NCI-H446 treated with DMSO at 0.1 percent for 48 hours (cell line): ENCODE data around the gene GRHL3.

ENCODE experiments used
- DNase-seq: peaks from one replicate; lab custom pipeline; 2025; lab: John Stamatoyannopoulos, UW

The GRHL3 gene

DNA sequence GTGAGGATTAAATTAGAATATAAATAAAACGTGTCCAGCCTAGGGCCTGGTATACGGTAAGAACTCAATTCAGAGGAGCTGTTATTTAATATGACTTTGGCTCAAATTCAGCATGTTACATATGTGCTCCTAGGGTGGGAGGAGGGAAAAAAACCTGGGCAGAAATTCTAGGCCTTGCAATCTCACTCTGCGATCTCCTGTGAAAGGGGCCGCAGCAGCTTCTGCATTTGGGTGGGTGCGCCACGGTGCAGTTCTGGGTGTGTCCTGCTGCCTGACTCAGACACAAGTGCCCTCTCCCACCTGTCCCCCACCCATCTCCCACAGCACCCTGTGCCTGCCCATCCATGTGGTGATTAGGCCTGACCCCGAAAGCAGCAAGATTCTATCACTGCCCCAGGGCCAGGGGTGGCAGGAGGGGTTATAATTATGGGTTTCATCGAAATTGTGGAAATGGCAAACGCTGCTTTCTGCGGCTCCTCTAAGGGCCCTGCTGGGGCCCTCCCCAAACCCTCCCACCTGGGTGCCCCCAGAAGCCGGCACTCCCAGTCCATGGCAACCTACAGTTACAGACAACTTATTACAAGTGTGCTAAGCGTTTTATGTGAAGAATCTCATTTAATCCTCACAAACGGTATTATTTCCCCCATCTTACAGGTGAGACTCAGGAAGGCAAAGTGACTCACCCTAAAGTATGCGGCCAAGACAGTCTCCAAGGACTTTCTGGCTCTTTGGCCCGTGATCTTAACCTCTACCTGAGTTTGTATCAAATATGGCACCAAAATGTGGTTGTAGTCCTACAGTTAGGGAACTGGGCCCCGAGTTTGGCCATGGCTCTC is 25.5 kb upstream of the GRHL3 start:
- no peak for DNase-seq

DNA sequence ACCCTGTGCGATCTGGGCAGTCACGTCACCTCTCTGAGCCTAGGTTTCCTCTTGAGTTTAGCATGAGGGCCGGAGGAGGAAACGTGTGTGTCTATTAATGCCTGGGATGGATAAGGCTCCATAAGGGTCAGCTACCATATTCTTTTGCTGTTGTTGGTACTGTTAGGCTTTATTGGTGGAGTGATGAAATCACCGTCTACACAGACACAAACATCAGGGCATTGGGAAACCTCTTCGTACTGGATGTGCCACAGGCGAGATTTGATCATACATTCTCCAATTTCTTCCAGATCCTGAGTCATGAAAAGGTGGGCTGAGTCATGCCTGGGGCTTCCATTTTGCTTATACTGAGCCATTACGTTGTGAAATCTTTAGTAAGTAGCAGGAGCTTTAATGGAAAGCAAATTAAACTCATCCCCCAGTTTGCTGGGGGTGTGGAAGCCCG is 24.9 kb upstream of the GRHL3 start:
- DNase-seq = no peak

DNA sequence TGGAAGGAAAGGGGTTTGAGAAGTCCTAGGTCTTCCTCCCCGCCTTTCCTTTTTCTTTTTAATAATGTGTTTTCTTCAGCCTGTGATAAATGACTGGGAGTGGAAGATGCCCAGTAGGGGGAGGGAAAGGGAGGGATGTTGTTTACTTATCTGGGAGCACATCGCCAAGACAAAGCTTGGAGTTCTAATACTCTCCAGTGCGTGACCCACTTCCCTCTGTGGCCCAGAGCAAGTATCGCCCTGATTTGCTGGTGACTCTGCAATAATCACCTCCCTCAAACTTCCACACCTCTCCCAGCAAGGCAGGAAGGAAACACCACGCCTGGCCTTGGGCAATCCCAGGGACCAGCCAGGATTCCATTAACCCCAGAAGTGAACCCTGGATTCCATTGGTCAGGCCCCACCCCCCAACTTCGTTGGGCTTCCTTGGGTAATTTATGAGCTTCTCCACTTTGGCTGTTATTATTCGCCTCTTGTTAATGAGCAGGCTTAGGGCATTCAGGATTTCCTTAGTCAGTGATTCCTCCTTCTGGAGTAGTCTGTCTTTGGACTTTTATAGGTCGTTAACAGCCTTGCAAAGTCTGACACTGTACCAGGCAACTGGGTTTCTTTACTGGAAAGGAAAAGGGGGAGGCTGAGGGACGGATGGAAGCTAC is 24.3 kb upstream of the GRHL3 start:
- DNase-seq = no peak

DNA sequence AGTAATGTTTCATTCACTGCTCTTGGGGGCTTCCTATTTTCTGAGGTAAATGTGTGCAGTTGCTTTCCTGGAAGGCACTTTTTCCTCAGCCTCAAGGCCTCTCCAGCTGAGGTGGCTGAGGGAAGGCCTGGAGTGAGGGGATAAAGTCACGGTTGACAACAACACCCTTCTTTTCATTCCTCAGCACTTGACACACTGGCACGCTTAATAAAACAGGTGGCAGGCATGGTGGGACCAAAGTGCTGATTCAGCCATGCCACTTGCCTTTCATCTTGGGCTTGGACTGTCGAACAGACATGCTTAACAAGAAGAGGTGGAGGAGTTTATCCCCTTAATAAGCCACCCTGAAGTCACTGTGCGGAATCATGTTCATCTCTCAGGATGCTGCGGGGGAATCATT is 23.6 kb upstream of the GRHL3 start:
- no peak for DNase-seq

DNA sequence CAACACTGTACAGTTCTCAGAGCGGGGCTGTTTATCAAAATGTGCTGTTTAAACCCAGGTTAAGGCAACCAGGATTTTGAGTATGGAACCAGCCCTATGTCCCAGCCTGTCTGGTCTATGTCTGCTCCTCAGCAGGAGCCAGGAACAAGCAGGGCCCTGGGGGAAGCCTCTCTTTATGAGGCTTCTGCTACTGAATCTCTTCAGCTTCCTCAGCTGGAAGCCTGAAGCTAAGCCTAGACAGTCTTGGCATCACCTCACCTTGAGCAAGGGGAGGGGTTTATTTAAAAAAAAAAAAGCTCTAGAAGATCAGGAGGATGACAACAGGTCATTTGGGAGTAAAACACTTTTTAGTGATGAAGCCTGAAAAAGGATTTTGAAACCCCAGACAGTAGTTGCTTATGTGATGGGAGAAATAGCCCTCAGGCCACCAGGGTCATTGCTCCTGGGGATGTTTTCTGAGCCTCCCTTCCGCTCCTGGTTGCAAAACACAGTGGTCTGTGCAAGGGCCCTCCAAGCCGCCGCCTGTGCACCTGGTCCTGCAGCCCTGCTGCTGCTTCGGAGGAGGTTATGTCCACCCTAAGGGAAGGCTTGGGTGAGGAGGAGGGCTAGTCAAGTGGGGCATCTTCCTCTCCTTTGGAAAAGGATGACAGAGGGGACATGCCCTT is 21.8 kb upstream of the GRHL3 start:
- no peak for DNase-seq

DNA sequence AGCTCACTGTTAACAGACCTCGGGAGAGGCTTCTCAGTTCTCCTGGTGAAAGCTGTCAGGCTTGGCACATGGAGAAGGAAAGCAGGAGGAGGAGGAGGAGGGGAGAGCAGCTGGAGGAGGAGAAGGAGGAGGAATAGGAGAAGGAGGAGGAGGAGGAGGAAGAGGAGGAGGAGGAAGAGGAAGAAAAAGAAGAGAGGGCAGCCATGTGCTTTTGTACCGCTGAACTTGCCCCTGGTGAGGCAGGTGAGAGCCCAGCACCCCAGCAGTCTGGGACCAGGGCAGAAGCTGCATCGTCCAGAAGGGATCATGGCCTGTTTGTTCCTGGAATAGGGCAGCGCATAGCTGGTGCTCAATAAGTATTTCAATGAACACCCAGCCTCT is 21.3 kb upstream of the GRHL3 start:
- DNase-seq = no peak

DNA sequence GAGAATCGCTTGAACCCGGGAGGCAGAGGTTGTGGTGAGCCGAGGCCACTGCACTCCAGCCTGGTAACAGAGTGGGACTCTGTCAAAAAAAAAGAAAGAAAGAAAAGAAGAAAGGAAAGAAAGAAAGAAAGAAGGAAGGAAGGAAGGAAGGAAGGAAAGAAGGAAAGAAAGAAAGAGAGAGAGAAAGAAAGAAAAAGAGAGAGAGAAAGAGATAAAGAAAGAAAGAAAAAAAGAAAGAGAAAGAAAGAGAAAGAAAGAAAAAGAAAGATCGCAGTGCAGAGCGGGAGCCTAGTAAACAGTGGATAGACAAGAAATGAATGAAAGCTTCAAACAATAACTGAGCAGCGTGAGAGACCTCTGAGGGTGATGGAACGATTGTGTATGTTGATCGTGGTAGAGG is 20.6 kb upstream of the GRHL3 start:
- no peak for DNase-seq

DNA sequence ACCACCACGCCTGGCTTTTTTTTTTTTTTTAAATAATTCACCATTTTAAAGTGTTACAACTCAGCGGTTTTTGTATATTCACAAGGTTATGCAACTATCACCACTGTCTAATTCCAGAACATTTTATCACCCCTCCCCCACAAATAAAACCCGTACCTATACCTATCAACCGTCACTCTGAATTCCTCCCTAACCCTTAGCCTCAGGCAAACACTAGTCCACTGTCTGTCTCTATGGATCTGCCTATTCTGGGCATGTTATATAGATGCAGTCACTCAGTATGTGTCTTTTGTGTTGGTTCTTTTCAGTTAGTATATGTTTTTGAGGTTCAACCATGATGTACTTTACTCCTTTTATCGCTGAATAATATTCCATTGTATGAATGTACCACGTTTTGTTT is 19.3 kb upstream of the GRHL3 start:
- DNase-seq = no peak

DNA sequence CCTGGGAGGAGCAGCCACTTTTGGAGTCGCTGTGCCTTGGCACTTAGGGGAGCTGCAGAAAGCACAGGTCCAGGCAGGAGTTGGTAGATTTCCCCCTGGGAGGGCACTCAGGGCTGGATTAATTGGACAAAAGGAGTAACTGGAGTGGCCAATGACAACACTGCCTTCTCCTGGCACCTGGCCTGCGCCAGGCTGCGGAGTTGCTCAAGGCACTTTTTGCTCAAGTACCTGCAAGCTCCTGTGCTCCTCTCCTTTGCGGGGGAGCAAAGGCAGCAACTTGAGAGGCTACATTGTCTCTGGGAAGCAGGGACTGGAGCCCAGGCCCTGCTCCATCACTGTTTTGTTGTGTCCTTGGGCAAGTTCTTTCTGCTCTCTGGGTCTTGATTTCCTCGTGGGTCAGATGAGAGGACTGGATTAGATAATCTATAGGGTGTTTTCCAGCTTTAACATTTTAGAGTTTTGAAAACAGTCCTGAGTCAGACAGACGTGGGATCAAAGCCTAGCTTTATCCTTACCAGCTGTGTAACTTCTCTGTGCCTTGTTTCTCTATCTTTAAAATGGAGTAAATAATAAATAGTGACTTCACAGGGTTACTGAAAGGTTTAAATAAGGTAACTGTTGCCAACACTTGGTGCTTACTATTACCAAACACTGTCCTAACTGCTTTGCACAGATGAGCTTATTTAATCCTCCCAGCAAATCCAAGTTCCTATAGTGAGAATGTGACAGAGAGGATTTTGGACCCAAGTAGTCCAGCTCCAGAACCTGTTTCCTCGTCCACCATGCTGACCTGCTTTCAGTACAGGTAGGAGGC is 18.0 kb upstream of the GRHL3 start:
- no peak for DNase-seq

DNA sequence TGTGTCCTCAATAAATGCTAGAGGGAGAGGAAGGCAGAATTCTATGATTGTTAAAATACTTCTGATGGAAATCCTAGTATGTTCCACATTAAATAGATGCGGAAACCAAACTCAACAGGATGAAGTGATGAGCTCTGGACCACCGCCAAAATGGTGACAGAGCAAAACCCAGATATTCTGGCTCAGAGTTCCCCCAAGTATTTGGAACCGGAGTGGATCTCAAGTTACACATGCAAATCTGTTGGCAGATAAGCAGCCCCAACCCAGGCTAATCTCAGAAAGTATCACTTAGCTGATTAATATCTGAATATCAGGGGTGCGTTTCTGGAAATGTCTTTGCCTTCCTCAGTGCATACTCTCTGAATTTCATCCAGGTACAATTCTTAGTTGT is 17.4 kb upstream of the GRHL3 start:
- DNase-seq = no peak

DNA sequence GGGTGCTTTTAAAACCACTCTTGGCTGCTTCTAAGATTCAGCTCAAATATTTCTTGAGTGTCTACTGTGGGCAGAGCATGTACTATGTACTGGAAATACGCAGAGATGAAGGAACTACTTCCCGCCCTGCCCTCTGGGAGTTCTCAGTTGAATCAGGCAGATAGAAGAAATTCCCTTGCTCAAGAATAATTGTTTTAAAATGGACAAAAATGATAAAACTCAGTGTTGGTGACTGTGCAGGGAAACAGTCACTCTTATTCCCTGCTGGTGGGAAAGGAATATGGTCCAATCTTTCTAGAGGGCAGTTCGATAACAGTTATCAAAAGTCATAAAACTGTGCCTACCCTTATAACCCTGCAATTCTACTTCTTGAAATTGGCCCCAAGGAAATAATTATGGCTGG is 16.9 kb upstream of the GRHL3 start:
- no peak for DNase-seq

DNA sequence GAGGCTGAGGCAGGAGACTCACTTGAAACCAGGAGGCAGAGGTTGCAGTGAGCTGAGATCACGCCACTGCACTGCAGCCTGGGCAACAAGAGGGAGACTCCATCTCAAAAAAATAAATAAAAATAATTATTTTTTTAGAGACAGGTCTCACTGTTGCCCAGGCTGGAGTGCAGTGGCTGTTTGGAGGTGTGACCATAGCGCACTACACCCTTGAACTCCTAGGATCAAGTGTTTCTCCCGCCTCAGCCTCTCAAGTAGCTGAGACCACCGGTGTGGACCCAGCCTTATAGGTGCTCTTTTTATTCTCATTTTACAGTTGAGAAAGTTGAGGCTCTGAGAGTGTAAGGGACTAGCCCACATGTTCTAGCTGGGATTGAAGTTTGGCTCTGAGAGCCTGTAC is 15.6 kb upstream of the GRHL3 start:
- DNase-seq = no peak

DNA sequence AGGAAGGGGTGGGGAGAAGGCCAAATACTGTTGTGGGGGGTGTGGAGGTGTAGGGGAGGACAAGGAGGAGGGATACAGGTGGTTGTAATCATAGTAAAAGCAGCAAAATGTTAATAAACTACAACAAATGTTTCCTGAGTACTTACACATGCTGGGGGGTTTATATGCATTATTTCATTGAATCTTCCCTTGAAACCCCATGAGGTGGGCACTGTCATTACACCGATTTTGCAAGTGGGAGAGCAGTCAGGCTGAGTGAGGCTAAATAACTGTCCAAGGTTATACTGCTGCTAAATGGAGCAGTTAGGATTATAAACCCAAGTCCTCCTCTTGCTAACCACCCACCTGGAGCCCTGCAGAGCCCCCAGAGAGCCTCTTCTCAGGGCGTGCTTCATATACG is 14.4 kb upstream of the GRHL3 start:
- DNase-seq = no peak

DNA sequence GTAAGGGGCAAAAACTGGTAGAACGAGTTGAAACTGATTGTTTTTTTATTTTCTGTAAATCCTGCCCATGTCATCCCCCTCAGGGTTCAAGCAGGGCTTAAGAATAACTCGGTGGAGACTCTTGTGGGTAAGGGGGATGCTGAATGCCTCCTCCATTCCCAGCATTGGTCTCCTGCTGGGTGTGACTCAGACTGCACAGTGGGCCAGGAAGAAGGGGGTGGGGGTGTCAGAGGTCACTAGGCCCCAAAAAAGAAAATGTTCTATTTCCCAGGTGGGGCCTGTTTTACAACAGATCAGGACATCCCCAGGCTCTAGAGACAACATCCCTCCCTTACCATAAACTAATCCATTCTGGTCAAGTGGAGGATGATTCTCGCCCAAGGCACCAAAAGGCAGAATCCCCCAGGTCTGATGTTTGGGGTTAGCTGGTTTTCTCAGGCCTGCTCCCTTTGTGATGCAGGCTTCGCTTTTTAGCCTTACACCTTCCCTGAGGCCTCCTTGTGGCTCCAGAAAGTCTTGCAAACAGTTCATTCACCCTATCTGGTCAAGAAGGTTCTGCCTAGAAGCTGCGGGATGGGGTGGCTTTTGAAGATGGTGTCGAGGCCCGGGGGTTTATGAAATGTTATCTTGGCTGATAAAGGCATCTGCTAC is 10.7 kb upstream of the GRHL3 start:
- DNase-seq = no peak

DNA sequence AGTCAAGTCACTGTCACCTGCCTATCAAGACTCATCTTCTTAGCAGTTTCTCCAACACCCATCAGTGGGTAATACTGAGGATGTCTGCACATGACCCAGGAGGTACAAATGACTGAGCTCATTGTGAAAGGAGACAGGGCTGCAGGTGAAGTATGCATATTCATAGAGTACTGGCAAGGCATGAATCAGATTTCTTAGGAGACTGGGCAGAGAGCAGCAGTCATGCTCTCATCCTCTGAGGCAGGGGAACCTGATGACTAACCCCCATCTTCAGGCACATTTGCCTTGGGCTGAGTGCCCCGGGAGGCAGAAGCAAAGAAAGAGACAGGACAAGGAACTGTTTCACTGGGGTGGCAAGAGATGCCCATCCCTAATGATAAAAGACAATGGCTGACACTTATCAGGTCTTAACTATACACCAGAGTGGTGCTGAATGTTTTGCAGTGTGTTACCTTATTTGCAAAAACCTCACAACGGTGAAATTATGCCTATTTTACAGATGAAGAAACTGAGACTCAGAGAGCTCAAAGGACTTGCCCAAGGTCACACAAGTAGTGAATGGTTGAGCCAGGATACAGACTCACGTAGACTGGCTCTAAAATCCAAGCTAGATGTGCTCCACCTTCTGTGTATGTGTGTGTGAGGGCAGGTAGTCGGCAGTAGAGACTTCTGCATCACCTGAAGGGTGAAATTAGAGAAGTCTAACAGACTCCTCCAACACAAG is 9.2 kb upstream of the GRHL3 start:
- no peak for DNase-seq

DNA sequence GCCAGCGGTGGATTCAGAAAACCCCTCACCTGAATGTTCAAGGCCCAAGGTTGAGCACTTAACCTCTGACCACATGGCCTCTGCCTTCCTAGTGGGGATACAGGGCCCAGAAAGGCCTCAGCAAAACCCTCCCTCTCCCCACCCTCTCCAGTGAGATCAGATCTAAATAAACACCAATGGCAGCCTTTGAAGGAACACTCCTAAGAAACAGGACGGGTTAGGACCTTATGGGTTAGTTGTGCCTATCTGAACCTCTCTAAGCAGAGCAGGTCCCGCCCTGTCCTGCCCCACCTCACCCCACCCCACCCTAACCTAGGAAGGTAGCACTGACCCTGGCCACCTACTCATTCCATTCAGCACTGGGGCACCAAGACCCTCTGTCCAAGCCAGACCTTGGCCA is 7.9 kb upstream of the GRHL3 start:
- no peak for DNase-seq

DNA sequence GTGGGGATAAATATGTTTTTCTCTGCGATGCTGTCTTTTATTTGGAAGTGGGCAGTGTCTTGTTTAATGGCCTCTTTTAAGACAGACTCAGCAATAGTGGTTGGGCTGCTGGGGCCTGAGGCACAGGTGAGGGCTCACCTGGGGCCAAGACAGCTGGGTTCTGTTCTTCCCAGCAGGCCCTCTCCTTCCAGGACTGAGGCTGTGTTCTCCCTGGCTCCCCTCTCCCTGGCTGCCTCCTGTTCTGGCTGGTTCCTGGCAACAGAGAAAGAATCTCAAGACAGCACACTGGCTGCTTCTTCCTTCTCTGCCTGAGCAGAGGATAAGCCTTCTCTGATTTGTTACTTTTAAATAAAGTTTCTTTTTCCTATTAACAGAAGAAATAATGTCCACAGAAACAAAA is 7.4 kb upstream of the GRHL3 start:
- no peak for DNase-seq

DNA sequence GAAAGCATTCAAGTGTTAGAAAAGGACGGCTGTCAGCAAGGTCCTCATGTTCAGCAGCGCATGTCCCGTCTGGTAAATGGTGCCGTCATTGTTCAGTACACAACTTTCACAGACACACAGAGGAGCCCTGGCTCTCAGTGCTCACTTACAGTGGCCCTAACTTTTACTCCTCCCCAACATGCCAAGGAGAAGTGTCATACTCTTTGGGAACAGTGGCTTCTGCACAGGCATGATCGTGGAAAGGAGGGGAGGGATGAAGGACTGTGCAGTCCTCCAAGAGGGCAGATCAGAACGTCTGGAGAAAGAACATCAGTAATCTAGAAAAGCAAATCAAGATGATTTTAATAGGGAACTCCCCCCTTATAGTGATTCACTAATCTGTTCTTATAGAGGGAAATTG is 3.8 kb upstream of the GRHL3 start:
- DNase-seq = no peak

DNA sequence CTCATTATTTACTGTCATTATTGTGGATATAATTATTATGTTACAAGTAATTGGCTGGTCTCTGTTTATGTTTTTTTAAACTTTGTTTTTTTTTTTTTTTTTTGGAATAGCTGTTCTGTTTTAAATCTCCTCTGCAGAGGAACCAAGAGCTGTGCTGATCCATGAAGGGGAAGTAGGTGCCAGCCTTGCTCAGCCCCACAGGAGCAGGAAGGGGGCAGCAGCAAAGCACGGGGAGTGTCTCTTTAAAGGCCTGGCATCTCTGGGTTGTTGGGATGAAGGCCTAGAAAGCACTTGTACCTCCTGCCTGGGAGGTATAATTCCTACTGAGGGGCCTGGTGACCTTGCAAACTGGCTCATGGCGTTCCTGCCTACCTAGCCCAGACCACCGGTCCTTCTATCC is 2.5 kb upstream of the GRHL3 start:
- no peak for DNase-seq

DNA sequence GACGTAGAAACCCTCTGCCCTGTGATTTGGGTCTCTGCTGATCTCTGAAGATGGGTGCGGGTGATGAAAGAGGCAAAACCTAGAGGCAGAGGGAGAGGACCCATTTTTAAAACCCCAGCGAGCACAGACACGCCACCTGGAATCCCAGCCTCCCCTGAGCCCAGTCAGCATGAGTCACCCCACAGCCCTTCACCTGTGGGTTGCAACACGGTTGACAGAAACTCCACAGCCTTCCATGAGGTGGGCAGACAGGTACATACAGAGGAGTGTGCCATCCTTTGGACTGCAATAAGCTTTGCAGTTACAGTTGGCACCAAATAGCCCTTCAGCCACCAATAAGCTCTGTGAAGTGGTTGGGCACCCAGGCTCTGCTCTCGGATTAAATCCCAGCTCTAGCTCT is 2.1 kb upstream of the GRHL3 start:
- DNase-seq = no peak

DNA sequence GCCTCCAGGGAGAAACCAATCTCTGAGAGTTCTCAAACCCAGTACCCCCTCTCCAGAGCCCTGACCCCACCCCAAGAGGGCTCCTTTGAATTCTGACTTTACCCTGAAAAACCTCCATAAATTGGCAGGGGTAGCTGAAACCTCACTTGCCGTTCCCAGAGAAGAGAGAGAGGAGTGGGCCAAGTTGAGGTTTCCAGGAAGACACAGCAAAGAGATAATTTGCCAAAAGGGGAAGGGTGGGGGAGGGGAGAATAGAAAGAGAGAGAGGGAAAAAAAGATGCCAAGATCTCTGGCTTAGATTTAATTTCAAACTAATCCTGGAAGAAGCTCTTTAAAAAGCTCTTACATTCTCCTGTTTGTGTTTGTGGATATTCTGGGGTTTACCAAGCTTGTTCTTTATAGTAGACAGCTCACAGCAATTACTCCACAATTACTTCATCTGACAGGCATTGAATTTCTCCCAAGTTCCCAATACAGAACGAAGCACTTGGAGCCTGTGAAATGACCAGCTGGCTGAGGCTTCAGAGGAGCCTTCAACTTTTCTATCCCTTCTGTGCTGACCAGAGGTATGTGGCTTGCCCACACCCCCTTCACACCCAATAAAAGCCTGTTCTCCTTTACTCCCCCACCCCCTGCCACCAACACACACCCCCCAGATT is 1.1 kb upstream of the GRHL3 start:
- DNase-seq = no peak
